Heart right ventricle (tissue), 16 donors: ENCODE measurements around the gene ECHDC3. TPM values are rescaled to one million over a fixed set of nuclear protein-coding genes. Genes with fewer than 3 reads are reported as not detected.

Source experiments
- ATAC-seq, 8 donors: fragments of 200-7000 bp; cut with Tn5 transposase; one replicate each; pipeline ENCODE4 v1.9.1; 2020; ENCODE audit warnings: mild to moderate bottlenecking in 8 of 8, moderate library complexity in 8 of 8, moderate number of reproducible peaks in 1 of 8
- DNase-seq, 2 donors: peaks; one replicate each; pipeline ENCODE4 v3.0.0-alpha.2; 2020
- H3K27ac ChIP-seq, 10 donors: fragments of 200-600 bp; sonication (generic) in 2 of 10; one replicate each; pipeline versions ENCODE4 v1.5.0 to v1.8.0; 2020 to 2022; ENCODE audit warnings: mild to moderate bottlenecking in 3 of 10
- H3K27me3 ChIP-seq, 7 donors: fragments of 200-600 bp; one replicate each; pipeline ENCODE4 v1.8.0; 2021 to 2022; ENCODE audit warnings: mild to moderate bottlenecking in 2 of 7
- H3K36me3 ChIP-seq, 9 donors: fragments of 200-600 bp; sonication (generic) in 1 of 9; one replicate each; pipeline versions ENCODE4 v1.5.0 to v1.8.0; 2020 to 2022; ENCODE audit warnings: mild to moderate bottlenecking in 2 of 9
- H3K4me1 ChIP-seq, 9 donors: fragments of 200-600 bp; sonication (generic) in 1 of 9; one replicate each; pipeline versions ENCODE4 v1.5.0 to v1.8.0; 2020 to 2022; ENCODE audit warnings: mild to moderate bottlenecking in 4 of 9
- H3K4me3 ChIP-seq, 10 donors: fragments of 200-600 bp; sonication (generic) in 2 of 10; one replicate each; pipeline versions ENCODE4 v1.5.0 to v1.8.0; 2020 to 2022; ENCODE audit warnings: mild to moderate bottlenecking in 7 of 10, moderate library complexity in 2 of 10
- H3K9me3 ChIP-seq, 11 donors: fragments of 200-600 bp in 10 of 11; sonication (generic) in 2 of 11; one replicate each; pipeline versions ENCODE4 v1.5.0 to v1.8.0; 2013 to 2022; ENCODE audit warnings: mild to moderate bottlenecking in 2 of 11, control low read depth in 1 of 11, moderate library complexity in 1 of 11
- WGBS, 2 donors: extraction: QIAGEN DNeasy Blood & Tissue Kit; methylation state at CpG; one replicate each; pipeline ENCODE4 v1.1.7; 2013; ENCODE audit warnings: inconsistent platforms in 1 of 2; 5-methylcytosine and 5-hydroxymethylcytosine counted together
- intact Hi-C, 10 donors: fragments of 100-400 bp; cut with DNase I; formaldehyde crosslinking; loops; one replicate each; pipeline versions ENCODE4 v1.11.1 to v1.14.2; 2022
- polyA plus RNA-seq, 2 donors: library from polyadenylated mRNA; stranded (reverse); fragments of 200-250 nt; gene quantifications; one replicate each; pipeline ENCODE4 v1.2.3, GENCODE V29; 2013
- total RNA-seq, 10 donors: library from RNA; stranded (reverse); fragmentation: NEBNext Ultra II Directional in 3 of 10; extraction: Animal tissue kit (Norgen Biotek cat#: 25700) in 3 of 10; gene quantifications; one replicate each; pipeline versions ENCODE4 v1.2.1 to v1.2.4, GENCODE V29; 2021 to 2023
- TF ChIP-seq, protein P1 (sequence below), 9 donors: fragments of 200-600 bp; sonication (generic) in 2 of 9; IDR thresholded peaks; one replicate each; pipeline versions ENCODE4 v1.5.0 to v1.8.0; 2021 to 2022; ENCODE audit warnings: antibody characterized with exemption in 9 of 9, mild to moderate bottlenecking in 5 of 9, moderate library complexity in 1 of 9
- donor health status: Arrhythmogenic right ventricular cardiomyopathy.
- donor health status: ischemic (EF 13 %, LVEDD 7.1; RV severe dilation, severe dysfunction).
- donor health status: healthy with polysubstance abuse.
- donor health status: DM: no; HTN: yes; CAD: no.
- donor health status: DM: no; HTN: no; CAD: no.
- donor health status: ischemic (EF 25% LVEDD 6.9; RV normal size, moderate dysfunction).
- donor health status: ischemic (EF 25% LVEDD 5.7; RV mildly dilated, moderate dysfunction).
- donor health status: healthy.
- donor health status: DM: yes; HTN: yes; CAD: no.
- donor health status: Ischemic cardiomyopathy.
- donor health status: ischemic (EF 35%, LVEDD 5.7; RV mildly dilated, moderate dysfunction).
- donor health status: nonischemic (EF 11% LVEDD 7.7; RV severe dilation, severe dysfunction).
- donor health status: DM: yes; HTN: yes; CAD: no.
- donor health status: PGD.
- donor health status: ischemic (EF 29% LVEDD 5.4; RV normal size, mild dysfunction).
- donor health status: nonischemic (EF 23%, LVEDD 6.1; RV moderate dilation, normal function).

ECHDC3 gene
- total and polyA plus RNA-seq, 12 donors = 15.0 to 114 (median 57.1) TPM

DNA sequence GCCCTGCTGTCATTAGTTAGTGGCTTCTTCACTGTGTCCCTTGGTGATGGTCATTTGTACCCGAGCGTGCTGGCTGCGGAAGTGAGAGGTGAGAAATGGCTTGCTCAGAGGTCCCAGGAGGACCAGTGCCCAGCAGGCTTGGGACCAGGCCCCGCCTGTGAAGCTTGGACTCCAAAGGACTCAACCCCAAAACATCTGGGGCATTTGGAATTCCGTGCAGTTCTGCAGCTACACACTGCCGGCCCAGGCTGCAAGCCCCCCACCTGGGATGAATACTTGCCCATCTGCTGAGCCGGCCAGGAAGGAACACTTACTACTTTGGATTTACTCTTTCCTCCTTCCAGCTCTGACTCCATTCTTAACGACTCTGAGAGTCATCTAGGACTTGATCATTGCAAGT lies 18.0 kb downstream of the ECHDC3 start:
- Histone ChIP-seq H3K27me3 (no peaks in the 10 kb centered on the region), H3K4me1 (peaks cover 7 to 59% (median 33%) of the 10 kb centered on the region in 9 donors), H3K9me3 (no peaks in the 10 kb centered on the region), H3K27ac (peak overlapping the region in 2 of 10 donors; percentile 23 to 48), H3K4me3 (no peak overlapping the region), H3K36me3 (peaks cover 0 to 36% (median 5%) of the 10 kb centered on the region in 9 donors)
- 81 to 85% methylated on average over 8 of the region's 8 CpGs for WGBS, 2 donors
- TF ChIP-seq, protein P1, sequence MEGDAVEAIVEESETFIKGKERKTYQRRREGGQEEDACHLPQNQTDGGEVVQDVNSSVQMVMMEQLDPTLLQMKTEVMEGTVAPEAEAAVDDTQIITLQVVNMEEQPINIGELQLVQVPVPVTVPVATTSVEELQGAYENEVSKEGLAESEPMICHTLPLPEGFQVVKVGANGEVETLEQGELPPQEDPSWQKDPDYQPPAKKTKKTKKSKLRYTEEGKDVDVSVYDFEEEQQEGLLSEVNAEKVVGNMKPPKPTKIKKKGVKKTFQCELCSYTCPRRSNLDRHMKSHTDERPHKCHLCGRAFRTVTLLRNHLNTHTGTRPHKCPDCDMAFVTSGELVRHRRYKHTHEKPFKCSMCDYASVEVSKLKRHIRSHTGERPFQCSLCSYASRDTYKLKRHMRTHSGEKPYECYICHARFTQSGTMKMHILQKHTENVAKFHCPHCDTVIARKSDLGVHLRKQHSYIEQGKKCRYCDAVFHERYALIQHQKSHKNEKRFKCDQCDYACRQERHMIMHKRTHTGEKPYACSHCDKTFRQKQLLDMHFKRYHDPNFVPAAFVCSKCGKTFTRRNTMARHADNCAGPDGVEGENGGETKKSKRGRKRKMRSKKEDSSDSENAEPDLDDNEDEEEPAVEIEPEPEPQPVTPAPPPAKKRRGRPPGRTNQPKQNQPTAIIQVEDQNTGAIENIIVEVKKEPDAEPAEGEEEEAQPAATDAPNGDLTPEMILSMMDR (IDR thresholded peaks at IDR 0.05) = no peak
- no peak for DNase-seq
- intact Hi-C loops = loop anchor here in 1 of 10 donors (10.0 kb wide), 1 partner anchor 245 kb away; no protein-coding TSS in a partner anchor
- no peak for ATAC-seq

DNA sequence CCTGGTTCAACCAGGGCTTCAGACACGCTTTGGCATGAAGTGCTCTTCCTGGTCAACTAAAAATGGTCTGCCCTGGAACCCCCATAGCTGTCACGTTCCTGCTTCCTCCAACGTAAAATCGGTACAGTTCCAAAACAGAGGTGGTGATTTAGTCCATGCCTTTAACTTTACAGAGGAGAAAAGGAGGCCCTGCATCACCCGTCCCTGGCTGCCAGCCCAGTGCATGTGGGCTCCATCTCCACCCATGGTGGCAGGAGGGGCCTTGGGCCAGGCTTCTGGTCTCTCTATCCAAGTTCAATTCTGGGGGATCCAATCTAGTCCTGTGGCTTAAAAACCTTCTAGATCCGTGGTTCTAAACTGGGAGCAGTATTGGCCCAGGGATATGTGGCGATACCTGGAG lies 18.7 kb downstream of the ECHDC3 start:
- peaks cover 7 to 52% (median 31%) of the 10 kb centered on the region in 9 donors for H3K4me1 ChIP-seq
- peaks cover 0 to 31% (median 5%) of the 10 kb centered on the region in 9 donors for H3K36me3 ChIP-seq
- peak in 6 of 8 donors; percentile 2 to 51 (median 36) for ATAC-seq

DNA sequence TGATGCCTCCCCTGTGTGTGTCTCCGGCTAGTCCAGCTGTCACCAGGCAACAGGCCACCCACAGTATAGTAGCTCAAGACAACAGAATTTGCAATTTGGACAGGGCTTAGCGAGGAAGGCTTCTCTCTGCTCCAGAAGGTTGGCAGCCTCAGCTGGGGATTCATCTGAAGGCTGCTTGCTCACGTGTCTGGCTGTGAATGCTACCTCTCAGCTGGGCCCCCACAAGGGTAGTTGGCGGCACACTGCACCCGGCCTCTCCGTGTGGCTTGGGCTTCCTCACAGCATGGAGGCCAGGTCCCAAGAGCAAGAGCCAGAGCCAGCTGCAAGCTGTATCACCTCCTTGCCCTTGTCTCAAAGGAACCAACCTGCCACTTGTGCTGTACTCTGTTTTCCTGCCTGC lies 19.2 kb downstream of the ECHDC3 start:
- Histone ChIP-seq H3K27ac (no peak overlapping the region), H3K36me3 (peaks cover 0 to 31% (median 5%) of the 10 kb centered on the region in 9 donors), H3K27me3 (no peaks in the 10 kb centered on the region), H3K4me3 (no peak overlapping the region), H3K4me1 (peaks cover 7 to 46% (median 27%) of the 10 kb centered on the region in 9 donors), H3K9me3 (no peaks in the 10 kb centered on the region)
- ATAC-seq (no peak), DNase-seq (no peak)
- intact Hi-C loops = loop anchor here in 1 of 10 donors (10.0 kb wide), 1 partner anchor 247 kb away; no protein-coding TSS in a partner anchor
- TF ChIP-seq, protein P1 (IDR thresholded peaks at IDR 0.05) = no peak
- WGBS, 2 donors = 94 to 95% methylated on average over 6 of the region's 6 CpGs

More for the DNA sequence above, 18.7 kb downstream of the ECHDC3 start:
- WGBS, 2 donors = 40 to 45% methylated on average over 7 of the region's 7 CpGs
- Histone ChIP-seq H3K9me3 (no peaks in the 10 kb centered on the region), H3K27me3 (no peaks in the 10 kb centered on the region), H3K4me3 (no peak overlapping the region), H3K27ac (peak overlapping the region in 5 of 10 donors; percentile 15 to 48 (median 23))
- intact Hi-C loops = loop anchor here in 1 of 10 donors (10.0 kb wide), 1 partner anchor 246 kb away; no protein-coding TSS in a partner anchor
- DNase-seq = peak; percentile 25 to 33
- TF ChIP-seq, protein P1 (IDR thresholded peaks at IDR 0.05) = no peak

DNA sequence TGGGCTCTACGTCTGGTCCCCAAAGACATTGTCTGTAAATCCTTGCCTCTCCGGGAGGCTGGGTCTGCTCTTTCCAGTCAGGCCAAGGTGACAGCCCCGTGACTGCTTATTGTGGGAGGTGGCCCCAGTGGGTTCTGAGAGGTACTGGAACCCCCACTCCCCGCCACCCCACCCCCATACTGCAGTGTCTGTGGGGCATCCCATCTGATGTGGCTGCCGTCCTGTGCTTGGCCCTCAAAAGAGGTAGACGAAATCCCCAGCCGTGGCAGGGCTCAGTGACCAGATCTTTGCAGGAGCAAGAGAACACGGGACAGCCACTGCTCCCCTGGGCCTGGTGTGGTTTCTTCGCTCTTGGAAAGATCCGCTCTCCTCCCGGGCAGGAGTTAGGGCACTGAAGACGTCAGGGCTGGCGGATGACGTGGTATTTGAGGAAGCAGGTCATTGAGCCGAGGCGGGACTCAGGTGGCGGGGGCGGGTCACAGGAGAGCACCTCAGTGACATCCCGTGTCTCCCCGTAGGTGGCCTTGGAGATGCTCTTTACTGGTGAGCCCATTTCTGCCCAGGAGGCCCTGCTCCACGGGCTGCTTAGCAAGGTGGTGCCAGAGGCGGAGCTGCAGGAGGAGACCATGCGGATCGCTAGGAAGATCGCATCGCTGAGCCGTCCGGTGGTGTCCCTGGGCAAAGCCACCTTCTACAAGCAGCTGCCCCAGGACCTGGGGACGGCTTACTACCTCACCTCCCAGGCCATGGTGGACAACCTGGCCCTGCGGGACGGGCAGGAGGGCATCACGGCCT lies 20.7 kb downstream of the ECHDC3 start:
- Histone ChIP-seq H3K4me3 (no peak overlapping the region), H3K9me3 (no peaks in the 10 kb centered on the region), H3K4me1 (peaks cover 2 to 31% (median 15%) of the 10 kb centered on the region in 9 donors), H3K27me3 (no peaks in the 10 kb centered on the region), H3K36me3 (peaks cover 0 to 31% (median 5%) of the 10 kb centered on the region in 9 donors), H3K27ac (no peak overlapping the region)
- intact Hi-C loops = loop anchor here in 1 of 10 donors (10.0 kb wide), 1 partner anchor 248 kb away; no protein-coding TSS in a partner anchor
- ATAC-seq (no peak), DNase-seq (no peak)
- TF ChIP-seq, protein P1 (IDR thresholded peaks at IDR 0.05) = no peak
- WGBS, 2 donors = 90 to 96% methylated on average over 32 of the region's 32 CpGs
